Activated T-cell treated with anti-CD3 and anti-CD28 coated beads, Interleukin-2, amount 50 U/mL, for 48 hours (primary cell): ENCODE results near the gene RNFT2.
A peak's percentile ranks its signal among the peaks of the same experiment; 100 is the strongest.
"Not testable (repeated sequence)": the region's sequence is repeated elsewhere in the genome, so short reads cannot be mapped to it uniquely, and the experiment has no call there.

ENCODE experiments used
- DNase-seq, 2 experiments: peaks; one replicate each; pipeline ENCODE4 v3.0.0-alpha.2; 2020

RNFT2 gene

GRCh38 chr12:116798719-116799118 is 60.6 kb downstream of the RNFT2 start:
- no peak for DNase-seq

- no peak for DNase-seq
These were observed 61.8 kb downstream of the RNFT2 start for GRCh38 chr12:116799955-116800354.

GRCh38 chr12:116800918-116801317 is 62.8 kb downstream of the RNFT2 start:
- DNase-seq, result no peak

- DNase-seq, result no peak
These were observed 63.9 kb downstream of the RNFT2 start for GRCh38 chr12:116802018-116802417.

- no peak for DNase-seq
These were observed 65.1 kb downstream of the RNFT2 start for GRCh38 chr12:116803013-116803736.

GRCh38 chr12:116804051-116804450 is 65.9 kb downstream of the RNFT2 start:
- no peak for DNase-seq

- no peak for DNase-seq
These were observed 68.8 kb downstream of the RNFT2 start for GRCh38 chr12:116806845-116807440.

GRCh38 chr12:116807546-116807945 is 69.4 kb downstream of the RNFT2 start:
- no peak for DNase-seq

GRCh38 chr12:116808113-116809105 is 70.3 kb downstream of the RNFT2 start:
- no peak for DNase-seq

GRCh38 chr12:116812238-116812637 is 74.1 kb downstream of the RNFT2 start:
- DNase-seq, result no peak

- DNase-seq, result no peak
These were observed 75.3 kb downstream of the RNFT2 start for GRCh38 chr12:116813271-116814041.

- not testable (repeated sequence) for DNase-seq
These were observed 76.7 kb downstream of the RNFT2 start for GRCh38 chr12:116814766-116815165.

- peak; percentile 26 to 27 for DNase-seq
These were observed 80.3 kb downstream of the RNFT2 start for GRCh38 chr12:116818341-116818856.

- DNase-seq, result peak; percentile 87 to 92
These were observed 81.1 kb downstream of the RNFT2 start for GRCh38 chr12:116818948-116819832.

GRCh38 chr12:116820064-116820656 is 82.0 kb downstream of the RNFT2 start:
- no peak for DNase-seq

GRCh38 chr12:116821291-116821690 is 83.2 kb downstream of the RNFT2 start:
- DNase-seq, result no peak

- no peak for DNase-seq
These were observed 89.3 kb downstream of the RNFT2 start for GRCh38 chr12:116827432-116827831.

- no peak for DNase-seq
These were observed 94.2 kb downstream of the RNFT2 start for GRCh38 chr12:116832353-116832752.

- no peak for DNase-seq
These were observed 95.4 kb downstream of the RNFT2 start for GRCh38 chr12:116833474-116833873.

GRCh38 chr12:116835484-116835883 is 97.4 kb downstream of the RNFT2 start:
- DNase-seq, result no peak

- no peak for DNase-seq
These were observed 99.0 kb downstream of the RNFT2 start for GRCh38 chr12:116837097-116837496.
